ENCODE data around the gene ZMYND12. TPM values are rescaled to one million over a fixed set of nuclear protein-coding genes. Genes with fewer than 3 reads are reported as not detected.

The ZMYND12 gene
- total RNA-seq, 1 donor from 2014 or later, result 0.23 TPM

- no peaks in the 10 kb centered on the region for H3K36me3 ChIP-seq (ENCODE audit: insufficient read depth, low read length)
- H3K4me3 ChIP-seq (ENCODE audit: insufficient read depth, low read depth, low read length), result no peak overlapping the region
- no peaks in the 10 kb centered on the region for H3K36me3 Mint-ChIP-seq (ENCODE audit: low read depth, unreplicated experiment)
- no peak overlapping the region for H3K27ac ChIP-seq (ENCODE audit: low read depth, low read length)
- no peak overlapping the region for H3K9ac ChIP-seq (ENCODE audit: low read length)
- H3K9me3 ChIP-seq (ENCODE audit: insufficient read depth, low read depth, low read length), result no peaks in the 10 kb centered on the region
- no peak overlapping the region for H3K4me3 Mint-ChIP-seq (ENCODE audit: unreplicated experiment)
- TF ChIP-seq EZH2 (IDR thresholded peaks at IDR 0.05; ENCODE audit: insufficient read depth, low read length), result no peak
- TF ChIP-seq, protein P1, sequence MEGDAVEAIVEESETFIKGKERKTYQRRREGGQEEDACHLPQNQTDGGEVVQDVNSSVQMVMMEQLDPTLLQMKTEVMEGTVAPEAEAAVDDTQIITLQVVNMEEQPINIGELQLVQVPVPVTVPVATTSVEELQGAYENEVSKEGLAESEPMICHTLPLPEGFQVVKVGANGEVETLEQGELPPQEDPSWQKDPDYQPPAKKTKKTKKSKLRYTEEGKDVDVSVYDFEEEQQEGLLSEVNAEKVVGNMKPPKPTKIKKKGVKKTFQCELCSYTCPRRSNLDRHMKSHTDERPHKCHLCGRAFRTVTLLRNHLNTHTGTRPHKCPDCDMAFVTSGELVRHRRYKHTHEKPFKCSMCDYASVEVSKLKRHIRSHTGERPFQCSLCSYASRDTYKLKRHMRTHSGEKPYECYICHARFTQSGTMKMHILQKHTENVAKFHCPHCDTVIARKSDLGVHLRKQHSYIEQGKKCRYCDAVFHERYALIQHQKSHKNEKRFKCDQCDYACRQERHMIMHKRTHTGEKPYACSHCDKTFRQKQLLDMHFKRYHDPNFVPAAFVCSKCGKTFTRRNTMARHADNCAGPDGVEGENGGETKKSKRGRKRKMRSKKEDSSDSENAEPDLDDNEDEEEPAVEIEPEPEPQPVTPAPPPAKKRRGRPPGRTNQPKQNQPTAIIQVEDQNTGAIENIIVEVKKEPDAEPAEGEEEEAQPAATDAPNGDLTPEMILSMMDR (IDR thresholded peaks at IDR 0.05; ENCODE audit: insufficient read depth, low read depth, low read length), result no peak
- H3K27ac Mint-ChIP-seq (ENCODE audit: unreplicated experiment), result no peak overlapping the region
- H4K20me1 ChIP-seq (ENCODE audit: insufficient read depth, low read length), result no peaks in the 10 kb centered on the region
- H3K79me2 ChIP-seq (ENCODE audit: insufficient read depth, low read length), result no peaks in the 10 kb centered on the region
- DNase-seq (ENCODE audit: low read depth) (no peak), FAIRE-seq (no peak)
- peaks cover 4% of the 10 kb centered on the region for H3K9me3 Mint-ChIP-seq (ENCODE audit: unreplicated experiment)
- H3K27me3 ChIP-seq (ENCODE audit: insufficient read depth, low read length), result peaks cover 12% of the 10 kb centered on the region
- H3K4me1 ChIP-seq (ENCODE audit: insufficient read depth, low read length), result no peaks in the 10 kb centered on the region
- no peaks in the 10 kb centered on the region for H3K4me1 Mint-ChIP-seq (ENCODE audit: low read depth, unreplicated experiment)
- H3K4me2 ChIP-seq (ENCODE audit: low read length), result no peak overlapping the region
- no peak overlapping the region for H2AFZ ChIP-seq (ENCODE audit: low read depth, low read length)
- H3K27me3 Mint-ChIP-seq (ENCODE audit: low read depth, unreplicated experiment), result no peaks in the 10 kb centered on the region
These were observed 51.9 kb downstream of the ZMYND12 start for GRCh38 chr1:42403880-42404400.

DNA sequence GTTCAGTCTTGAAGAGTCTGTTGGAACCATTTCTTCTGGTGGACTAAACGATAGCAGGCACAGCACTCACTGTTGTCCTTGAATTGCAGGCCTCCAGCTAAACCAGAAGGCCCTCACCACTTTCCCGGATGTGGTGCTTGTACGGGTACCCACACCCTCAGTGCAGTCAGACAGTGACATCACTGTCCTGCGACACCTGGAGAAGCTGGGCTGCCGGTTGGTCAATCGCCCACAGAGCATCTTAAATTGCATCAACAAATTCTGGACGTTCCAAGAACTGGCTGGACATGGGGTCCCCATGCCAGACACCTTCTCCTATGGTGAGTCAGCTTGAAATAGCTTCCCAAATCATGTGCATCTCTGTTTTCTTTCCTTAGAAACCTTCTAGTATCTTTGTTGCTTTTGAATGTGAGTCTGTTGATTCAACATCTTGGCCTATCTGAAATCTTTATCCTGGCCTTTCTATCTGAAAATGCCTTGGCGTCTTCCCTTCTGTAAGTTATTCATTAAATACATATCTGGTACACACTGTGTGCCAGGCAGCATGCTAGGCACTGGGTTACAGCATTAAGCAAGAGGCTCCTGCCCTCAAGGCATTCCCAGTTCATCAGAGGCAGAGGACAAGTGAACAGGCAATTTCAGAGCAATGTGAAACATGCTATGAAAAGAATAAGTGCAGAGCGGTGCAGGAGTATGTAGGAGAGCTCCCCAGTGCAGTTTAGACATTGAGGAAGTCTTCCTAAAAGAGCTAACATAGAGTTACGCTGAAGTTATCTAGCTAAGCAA lies 56.3 kb downstream of the ZMYND12 start:
- H3K27ac ChIP-seq (ENCODE audit: low read depth, low read length), result no peak overlapping the region
- Mint-ChIP-seq H3K27me3 (ENCODE audit: low read depth, unreplicated experiment) (no peaks in the 10 kb centered on the region), H3K4me1 (ENCODE audit: low read depth, unreplicated experiment) (no peaks in the 10 kb centered on the region), H3K9me3 (ENCODE audit: unreplicated experiment) (no peaks in the 10 kb centered on the region), H3K36me3 (ENCODE audit: low read depth, unreplicated experiment) (no peaks in the 10 kb centered on the region), H3K27ac (ENCODE audit: unreplicated experiment) (no peak overlapping the region), H3K4me3 (ENCODE audit: unreplicated experiment) (no peak overlapping the region)
- FAIRE-seq (no peak), DNase-seq (ENCODE audit: low read depth) (no peak)
- H3K27me3 ChIP-seq (ENCODE audit: insufficient read depth, low read length), result peaks cover 9% of the 10 kb centered on the region
- H3K4me3 ChIP-seq (ENCODE audit: insufficient read depth, low read depth, low read length), result no peak overlapping the region
- no peak overlapping the region for H3K4me2 ChIP-seq (ENCODE audit: low read length)
- no peaks in the 10 kb centered on the region for H3K9me3 ChIP-seq (ENCODE audit: insufficient read depth, low read depth, low read length)
- no peak overlapping the region for H2AFZ ChIP-seq (ENCODE audit: low read depth, low read length)
- no peaks in the 10 kb centered on the region for H3K36me3 ChIP-seq (ENCODE audit: insufficient read depth, low read length)
- H3K79me2 ChIP-seq (ENCODE audit: insufficient read depth, low read length), result no peaks in the 10 kb centered on the region
- H4K20me1 ChIP-seq (ENCODE audit: insufficient read depth, low read length), result no peaks in the 10 kb centered on the region
- TF ChIP-seq EZH2 (IDR thresholded peaks at IDR 0.05; ENCODE audit: insufficient read depth, low read length), result no peak
- TF ChIP-seq, protein P1 (IDR thresholded peaks at IDR 0.05; ENCODE audit: insufficient read depth, low read depth, low read length), result no peak
- no peak overlapping the region for H3K9ac ChIP-seq (ENCODE audit: low read length)
- no peaks in the 10 kb centered on the region for H3K4me1 ChIP-seq (ENCODE audit: insufficient read depth, low read length)
